NOMO-1 (cell line): Measurements from ENCODE around the gene FADS1.

ENCODE experiments used
- DNase-seq, 2 experiments: peaks; one replicate each; lab custom pipeline; 2025; ENCODE audit not compliant: unreplicated experiment in 2 of 2; lab: John Stamatoyannopoulos, UW

The FADS1 gene

DNA sequence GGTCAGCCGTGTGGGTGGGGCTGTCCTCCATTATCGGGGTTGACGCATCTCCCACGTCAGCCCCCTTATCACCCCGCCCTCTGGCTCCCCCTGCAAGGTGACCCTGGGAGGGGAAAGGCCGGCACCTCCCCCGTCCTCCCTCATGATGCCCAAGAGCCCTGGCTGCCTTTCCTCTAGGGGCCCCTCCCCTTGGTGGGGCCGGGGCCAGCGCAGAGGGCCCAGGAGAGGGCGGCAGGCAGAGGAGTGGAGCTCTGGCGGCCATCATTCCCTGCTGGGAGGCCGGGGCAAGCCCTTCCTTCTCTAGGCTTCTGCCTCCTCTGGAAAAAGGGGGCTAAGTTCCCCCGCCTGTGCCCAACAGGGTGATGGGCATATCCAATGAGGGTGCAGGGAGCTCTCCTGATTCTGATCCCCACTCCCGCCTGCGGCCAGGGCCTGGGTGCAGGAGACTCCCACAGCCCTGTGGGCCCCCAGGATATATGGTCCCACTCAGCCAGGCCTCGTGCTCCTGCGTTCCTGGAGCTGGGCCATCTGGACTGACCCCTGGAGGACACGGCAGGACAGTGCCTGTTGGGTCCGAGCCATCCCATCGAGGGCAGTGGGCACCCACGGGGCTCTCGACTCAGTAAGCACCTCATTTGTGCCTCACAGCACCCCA lies 52.1 kb downstream of the FADS1 start:
- DNase-seq: no peak

- no peak for DNase-seq
Measured at GRCh38 chr11:61763930-61764605, 52.7 kb downstream of the FADS1 start.

DNA sequence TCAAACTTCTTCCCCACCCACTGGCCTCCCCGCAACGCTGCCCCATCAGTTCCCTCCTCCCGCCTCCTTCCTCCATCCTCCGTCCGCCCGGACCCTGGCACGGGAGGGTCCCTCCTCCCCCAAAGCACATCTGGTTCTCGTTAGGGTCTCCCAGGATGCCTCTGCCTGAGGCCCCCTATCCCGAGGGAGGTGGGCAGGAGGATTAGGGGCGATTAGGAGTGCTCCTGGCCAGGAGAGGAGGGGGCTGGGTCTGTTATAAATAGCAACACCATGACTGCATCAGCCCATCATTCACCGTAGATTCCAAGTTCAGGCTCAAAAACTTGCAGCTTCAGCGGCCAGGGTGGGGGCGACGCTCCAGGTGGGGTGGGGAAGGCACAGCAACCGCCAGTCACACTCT lies 54.0 kb downstream of the FADS1 start:
- no peak for DNase-seq

GRCh38 chr11:61762223-61762615 lies 54.6 kb downstream of the FADS1 start:
- no peak for DNase-seq

DNA sequence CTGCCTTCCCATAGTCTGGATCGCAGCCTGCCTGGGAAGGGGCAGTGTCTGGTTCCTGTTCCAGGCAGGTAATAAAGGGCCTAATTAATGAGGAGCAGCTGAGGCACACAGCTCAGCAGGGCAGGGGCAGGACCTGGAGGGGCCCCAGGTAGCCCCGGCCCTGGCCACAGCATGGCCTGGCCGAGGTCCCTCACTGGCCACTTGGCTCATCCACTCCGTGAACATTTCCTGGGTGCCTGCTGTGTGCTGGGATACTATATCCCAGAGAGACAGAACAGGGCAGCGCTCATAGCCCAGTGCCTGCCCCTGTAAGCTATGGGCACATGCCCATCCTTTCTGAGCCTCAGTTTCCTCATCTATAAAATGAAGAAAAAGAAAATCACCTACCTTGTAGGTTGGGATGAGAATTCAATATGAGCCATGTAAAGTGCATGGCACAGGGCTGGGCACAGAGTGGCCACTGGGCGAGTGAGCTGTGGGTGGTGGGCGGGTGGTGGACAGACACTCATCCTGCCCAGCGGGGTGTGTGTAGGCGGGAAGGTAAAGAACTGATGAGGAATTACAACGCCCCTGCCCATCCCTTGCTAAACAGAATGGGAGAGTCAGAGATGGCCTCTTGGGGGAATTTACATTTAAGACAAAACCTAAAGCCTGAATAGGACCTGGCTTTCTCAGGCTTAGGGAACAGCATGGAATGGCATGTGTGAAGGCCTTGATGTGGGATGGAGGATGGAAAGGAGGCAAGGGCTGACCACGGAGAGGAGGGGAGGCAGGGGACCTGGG lies 55.2 kb downstream of the FADS1 start:
- no peak for DNase-seq

DNA sequence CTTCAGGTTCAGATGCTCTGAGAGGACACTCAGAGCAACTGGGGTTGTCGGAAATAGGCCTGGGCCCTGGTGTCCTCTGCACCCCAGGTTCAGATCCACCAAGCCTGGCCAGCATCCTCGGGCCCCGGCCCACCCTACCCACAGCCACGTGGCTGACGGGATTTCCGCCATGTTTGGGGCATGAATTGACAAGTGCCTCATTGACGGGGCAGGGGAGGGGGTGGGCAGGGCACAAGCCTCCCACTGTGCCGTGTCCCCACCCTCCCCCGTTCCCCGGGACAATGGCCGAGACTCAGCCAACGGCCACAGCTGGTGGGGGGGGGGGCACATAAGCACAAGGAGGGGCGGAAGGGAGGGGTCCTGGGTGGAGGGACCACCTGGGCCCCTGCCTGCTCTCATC lies 55.9 kb downstream of the FADS1 start:
- no peak for DNase-seq

- no peak for DNase-seq
Measured at GRCh38 chr11:61757213-61757862, 59.5 kb downstream of the FADS1 start.

- DNase-seq: peak; percentile 22 to 37
Measured at GRCh38 chr11:61756452-61757212, 60.2 kb downstream of the FADS1 start.

DNA sequence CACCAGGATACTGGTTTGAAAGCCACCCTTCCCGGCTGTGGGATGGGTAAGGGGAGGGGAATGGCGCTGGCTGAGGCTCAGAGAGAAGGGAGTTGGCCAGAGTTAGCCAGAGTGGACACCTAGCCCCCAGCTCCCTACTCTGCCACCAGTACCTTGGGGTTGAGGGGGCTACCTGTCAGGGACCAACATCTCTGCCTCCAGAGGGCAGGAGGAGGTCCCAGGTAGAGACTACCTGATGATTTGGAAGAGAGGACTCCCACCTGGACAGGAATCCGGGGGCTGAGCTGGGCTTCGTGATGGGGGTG lies 60.7 kb downstream of the FADS1 start:
- no peak for DNase-seq

DNA sequence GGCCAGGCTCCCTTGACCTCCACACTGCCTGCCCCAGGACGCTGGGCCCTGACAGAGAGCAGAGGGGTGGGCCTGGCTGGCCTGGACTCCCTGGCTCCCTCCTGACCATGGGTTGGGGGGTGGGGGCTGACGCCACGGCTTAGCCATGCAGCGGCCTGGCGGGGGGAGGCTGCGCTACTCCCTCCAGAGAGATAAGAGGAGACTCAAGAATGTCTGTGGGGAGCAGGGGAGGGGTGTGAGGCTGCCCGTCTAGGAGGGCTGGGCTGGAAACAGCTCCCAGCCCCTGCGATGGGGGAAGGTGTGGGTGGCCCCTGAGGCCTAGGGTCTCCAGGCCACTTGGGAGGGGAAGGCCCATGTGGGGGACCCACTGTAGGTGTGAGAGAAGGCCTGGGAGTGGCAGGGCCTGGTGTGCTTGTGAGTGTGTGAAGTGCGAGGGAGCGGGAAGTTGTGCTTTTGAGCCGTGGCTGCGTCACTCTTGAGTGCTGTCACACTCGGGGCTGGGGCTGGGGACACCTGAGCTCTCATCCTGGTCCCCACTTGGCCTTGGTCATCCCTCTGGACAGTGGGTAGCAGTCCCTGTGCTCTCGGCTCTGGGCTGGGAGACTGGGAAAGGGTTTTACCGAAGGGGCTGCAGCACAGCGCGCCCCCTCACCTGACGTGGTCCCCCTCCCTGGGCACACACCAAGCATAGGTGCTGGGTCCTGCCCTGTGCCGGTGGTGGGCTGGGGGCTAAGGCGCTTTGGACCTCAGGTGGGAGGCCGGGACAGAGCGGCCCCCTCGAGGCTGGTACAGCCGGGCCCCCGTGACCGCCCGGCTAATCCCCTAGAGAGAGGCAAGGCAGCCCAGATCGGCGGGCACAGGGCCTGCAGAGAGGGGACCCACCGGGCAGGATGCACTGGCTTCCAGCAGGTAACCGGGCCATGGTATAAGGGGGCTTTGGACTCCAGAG lies 62.0 kb downstream of the FADS1 start:
- DNase-seq: no peak

DNA sequence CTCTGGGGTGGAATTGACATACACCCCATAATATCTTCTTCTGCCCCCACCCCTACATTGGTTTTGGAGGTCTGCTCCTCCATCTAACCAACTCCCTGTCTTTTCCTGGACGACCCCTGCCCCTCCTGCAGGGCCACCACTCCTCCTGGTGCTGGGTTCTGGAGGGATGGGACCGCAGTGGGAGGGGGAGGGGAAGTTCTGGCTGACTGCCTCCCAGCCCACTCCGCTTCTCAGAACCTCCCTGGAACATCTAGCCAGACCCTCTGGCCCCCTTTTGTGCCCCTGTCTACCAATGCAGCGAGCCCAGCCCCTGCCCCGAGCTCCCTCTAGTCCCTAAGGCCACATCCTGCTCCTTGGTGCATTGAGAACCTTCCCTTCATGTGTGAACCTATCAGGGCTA lies 63.1 kb downstream of the FADS1 start:
- no peak for DNase-seq

DNA sequence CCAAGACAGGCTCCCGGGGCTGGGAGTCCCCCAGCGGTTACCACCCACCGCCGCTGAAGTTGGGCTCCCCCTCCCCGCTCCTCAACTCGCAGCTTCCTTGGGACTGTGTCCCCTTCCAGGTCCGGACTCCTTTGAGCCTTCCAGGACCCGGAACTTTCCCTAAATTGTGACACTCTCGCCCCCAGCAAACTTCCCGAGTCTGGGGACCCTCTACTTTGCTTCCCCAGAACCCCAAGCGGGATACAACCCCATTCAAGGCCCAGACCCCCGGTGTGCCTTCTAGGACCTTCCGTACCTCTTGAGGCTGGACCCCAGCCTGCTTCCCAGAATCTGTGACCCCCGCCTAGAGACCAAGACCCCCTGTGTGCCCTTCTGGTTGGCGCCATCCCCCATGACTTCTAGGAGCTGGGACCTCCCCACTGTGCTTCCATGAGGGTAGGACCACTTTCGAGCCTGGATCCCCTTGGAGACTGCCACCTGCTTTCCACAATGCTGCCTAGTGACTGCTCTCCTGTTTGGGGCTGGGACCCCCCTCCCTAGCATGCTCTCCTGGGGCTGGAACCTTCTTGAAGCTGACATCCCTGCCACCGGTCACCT lies 63.8 kb downstream of the FADS1 start:
- DNase-seq: no peak

- peak; percentile 46 to 58 for DNase-seq
Measured at GRCh38 chr11:61752117-61752924, 64.5 kb downstream of the FADS1 start, which contains the start of gene MYRF. Gene MYRF (plus strand): TSS chr11:61752636. CDS start chr11:61752745, 109 bp downstream.

DNA sequence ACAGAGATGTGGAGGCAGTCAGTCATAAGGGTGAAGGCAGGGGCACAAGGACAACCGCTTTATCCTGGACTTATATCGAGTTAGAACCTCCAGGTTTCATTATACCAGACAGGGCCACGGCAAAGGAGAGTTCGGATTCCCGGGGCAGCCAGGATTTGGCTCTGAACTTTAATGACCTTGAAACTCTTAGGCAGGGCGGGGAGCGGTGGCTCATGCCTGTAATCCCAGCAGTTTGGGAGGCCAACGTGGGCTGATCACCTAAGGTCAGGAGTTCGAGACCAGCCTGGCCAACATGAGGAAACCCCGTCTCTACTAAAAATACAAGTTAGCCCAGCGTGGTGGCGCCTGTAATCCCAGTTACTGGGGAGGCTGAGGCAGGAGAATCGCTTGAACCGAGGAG lies 65.4 kb downstream of the FADS1 start:
- DNase-seq: no peak

DNA sequence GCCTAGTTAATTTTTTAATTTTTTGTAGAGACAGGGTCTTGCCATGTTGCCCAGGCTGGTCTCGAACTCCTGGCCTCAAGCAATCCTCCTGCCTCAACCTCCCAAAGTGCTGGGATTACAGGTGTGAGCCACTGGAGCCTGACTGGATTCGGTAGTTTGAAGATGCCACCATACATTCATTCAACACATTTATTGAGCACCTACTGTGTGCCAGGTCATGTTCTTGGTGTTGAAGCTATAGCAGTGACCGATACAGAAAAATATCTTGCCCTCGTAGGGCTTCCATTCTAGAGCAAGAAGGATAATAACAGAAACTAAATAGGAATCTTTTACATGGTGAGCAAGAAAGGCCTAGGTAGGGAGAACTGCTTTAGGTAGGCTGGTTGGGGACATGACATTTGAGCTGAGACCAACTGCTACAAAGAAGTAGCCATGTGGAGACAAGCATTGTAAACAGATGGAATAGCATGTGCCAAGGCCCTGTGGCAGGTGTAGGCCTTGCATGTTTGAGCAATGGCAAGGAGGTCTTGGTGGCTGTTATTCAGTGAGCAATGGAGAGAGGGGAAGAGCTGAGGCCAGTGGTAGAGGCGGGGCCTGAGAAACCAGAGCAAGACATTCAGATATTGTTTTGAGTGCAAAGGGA lies 66.1 kb downstream of the FADS1 start:
- DNase-seq: no peak
